HL-60 (cell line): ENCODE measurements around the gene SIX2.

Experiments
- GABPA ChIP-seq: IDR thresholded peaks from 2 replicates; pipeline ENCODE4 v1.6.1; 2012; ENCODE audit warnings: low read depth
- POLR2AphosphoS5 ChIP-seq: IDR thresholded peaks from 2 replicates; pipeline ENCODE4 v1.6.1; 2012; ENCODE audit warnings: low read depth
- TF ChIP-seq, protein P1 (sequence below): IDR thresholded peaks from one replicate; pipeline ENCODE4 v1.5.1; 2011; ENCODE audit warnings: low read length, control low read depth, inconsistent platforms; ENCODE audit not compliant: insufficient read depth
- TF ChIP-seq, protein P2 (sequence below): IDR thresholded peaks from 2 replicates; pipeline ENCODE4 v1.6.1; 2012; ENCODE audit warnings: low read depth; ENCODE audit not compliant: insufficient replicate concordance

DNA sequence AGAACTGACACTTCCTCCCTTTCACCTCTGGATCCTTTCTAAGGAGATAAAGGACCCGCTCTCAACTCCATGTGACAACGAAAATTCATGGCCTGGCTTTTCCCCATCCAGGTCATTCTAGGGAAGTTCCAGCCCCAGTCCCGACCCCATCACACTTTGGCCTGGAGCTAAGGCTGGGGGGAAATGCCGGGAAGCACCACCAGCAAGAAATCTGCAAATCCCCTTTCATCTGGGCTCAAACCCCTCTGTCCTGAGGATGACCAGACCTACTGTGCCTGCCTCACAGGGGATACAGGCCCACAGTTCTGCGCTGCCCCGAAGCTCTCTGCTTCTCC lies 1.3 kb downstream of the SIX2 start:
- TF ChIP-seq POLR2AphosphoS5 (no peak), GABPA (no peak)
- TF ChIP-seq, protein P1, sequence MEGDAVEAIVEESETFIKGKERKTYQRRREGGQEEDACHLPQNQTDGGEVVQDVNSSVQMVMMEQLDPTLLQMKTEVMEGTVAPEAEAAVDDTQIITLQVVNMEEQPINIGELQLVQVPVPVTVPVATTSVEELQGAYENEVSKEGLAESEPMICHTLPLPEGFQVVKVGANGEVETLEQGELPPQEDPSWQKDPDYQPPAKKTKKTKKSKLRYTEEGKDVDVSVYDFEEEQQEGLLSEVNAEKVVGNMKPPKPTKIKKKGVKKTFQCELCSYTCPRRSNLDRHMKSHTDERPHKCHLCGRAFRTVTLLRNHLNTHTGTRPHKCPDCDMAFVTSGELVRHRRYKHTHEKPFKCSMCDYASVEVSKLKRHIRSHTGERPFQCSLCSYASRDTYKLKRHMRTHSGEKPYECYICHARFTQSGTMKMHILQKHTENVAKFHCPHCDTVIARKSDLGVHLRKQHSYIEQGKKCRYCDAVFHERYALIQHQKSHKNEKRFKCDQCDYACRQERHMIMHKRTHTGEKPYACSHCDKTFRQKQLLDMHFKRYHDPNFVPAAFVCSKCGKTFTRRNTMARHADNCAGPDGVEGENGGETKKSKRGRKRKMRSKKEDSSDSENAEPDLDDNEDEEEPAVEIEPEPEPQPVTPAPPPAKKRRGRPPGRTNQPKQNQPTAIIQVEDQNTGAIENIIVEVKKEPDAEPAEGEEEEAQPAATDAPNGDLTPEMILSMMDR = no peak
- TF ChIP-seq, protein P2, sequence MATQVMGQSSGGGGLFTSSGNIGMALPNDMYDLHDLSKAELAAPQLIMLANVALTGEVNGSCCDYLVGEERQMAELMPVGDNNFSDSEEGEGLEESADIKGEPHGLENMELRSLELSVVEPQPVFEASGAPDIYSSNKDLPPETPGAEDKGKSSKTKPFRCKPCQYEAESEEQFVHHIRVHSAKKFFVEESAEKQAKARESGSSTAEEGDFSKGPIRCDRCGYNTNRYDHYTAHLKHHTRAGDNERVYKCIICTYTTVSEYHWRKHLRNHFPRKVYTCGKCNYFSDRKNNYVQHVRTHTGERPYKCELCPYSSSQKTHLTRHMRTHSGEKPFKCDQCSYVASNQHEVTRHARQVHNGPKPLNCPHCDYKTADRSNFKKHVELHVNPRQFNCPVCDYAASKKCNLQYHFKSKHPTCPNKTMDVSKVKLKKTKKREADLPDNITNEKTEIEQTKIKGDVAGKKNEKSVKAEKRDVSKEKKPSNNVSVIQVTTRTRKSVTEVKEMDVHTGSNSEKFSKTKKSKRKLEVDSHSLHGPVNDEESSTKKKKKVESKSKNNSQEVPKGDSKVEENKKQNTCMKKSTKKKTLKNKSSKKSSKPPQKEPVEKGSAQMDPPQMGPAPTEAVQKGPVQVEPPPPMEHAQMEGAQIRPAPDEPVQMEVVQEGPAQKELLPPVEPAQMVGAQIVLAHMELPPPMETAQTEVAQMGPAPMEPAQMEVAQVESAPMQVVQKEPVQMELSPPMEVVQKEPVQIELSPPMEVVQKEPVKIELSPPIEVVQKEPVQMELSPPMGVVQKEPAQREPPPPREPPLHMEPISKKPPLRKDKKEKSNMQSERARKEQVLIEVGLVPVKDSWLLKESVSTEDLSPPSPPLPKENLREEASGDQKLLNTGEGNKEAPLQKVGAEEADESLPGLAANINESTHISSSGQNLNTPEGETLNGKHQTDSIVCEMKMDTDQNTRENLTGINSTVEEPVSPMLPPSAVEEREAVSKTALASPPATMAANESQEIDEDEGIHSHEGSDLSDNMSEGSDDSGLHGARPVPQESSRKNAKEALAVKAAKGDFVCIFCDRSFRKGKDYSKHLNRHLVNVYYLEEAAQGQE = no peak
